Heart left ventricle (tissue), 16 donors: ENCODE results near the gene VEGFA. TPM values are rescaled to one million over a fixed set of nuclear protein-coding genes. Genes with fewer than 3 reads are reported as not detected.

Experiments used
- ATAC-seq, 4 donors: fragments of 200-7000 bp; cut with Tn5 transposase; one replicate each; pipeline ENCODE4 v1.9.1; 2020 to 2022; ENCODE audit warnings: moderate library complexity in 4 of 4, mild to moderate bottlenecking in 3 of 4, moderate number of reproducible peaks in 1 of 4
- DNase-seq, 5 donors: peaks; one replicate each; pipeline ENCODE4 v3.0.0-alpha.2; 2020
- H3K27ac ChIP-seq, 12 donors: fragments of 200-600 bp; sonication (generic) in 4 of 12; one replicate each; pipeline versions ENCODE4 v1.5.0 to v1.8.0; 2016 to 2022; ENCODE audit warnings: mild to moderate bottlenecking in 2 of 12
- H3K27me3 ChIP-seq, 9 donors: fragments of 200-600 bp; sonication (generic) in 2 of 9; one replicate each; pipeline versions ENCODE4 v1.5.1 to v1.8.0; 2016 to 2022; ENCODE audit warnings: mild to moderate bottlenecking in 3 of 9
- H3K36me3 ChIP-seq, 9 donors: fragments of 200-600 bp; sonication (generic) in 2 of 9; one replicate each; pipeline versions ENCODE4 v1.5.0 to v1.8.0; 2018 to 2022; ENCODE audit warnings: mild to moderate bottlenecking in 2 of 9
- H3K4me1 ChIP-seq, 12 donors: fragments of 200-600 bp; sonication (generic) in 4 of 12; one replicate each; pipeline versions ENCODE4 v1.5.0 to v1.8.0; 2016 to 2022; ENCODE audit warnings: mild to moderate bottlenecking in 3 of 12
- H3K4me3 ChIP-seq, 12 donors: fragments of 200-600 bp; sonication (generic) in 4 of 12; one replicate each; pipeline versions ENCODE4 v1.5.0 to v1.8.0; 2017 to 2022; ENCODE audit warnings: mild to moderate bottlenecking in 9 of 12, moderate library complexity in 4 of 12
- H3K9me3 ChIP-seq, 12 donors: fragments of 200-600 bp; sonication (generic) in 4 of 12; one replicate each; pipeline versions ENCODE4 v1.5.0 to v1.8.0; 2016 to 2022; ENCODE audit warnings: mild to moderate bottlenecking in 1 of 12
- CTCF ChIP-seq, 12 donors: fragments of 200-600 bp; sonication (generic) in 4 of 12; IDR thresholded peaks; one replicate each; pipeline versions ENCODE4 v1.5.0 to v1.8.0; 2018 to 2022; ENCODE audit warnings: antibody characterized with exemption in 12 of 12, mild to moderate bottlenecking in 5 of 12
- POLR2A ChIP-seq, 2 donors: fragments of 450-650 bp; IDR thresholded peaks; one replicate each; pipeline ENCODE4 v1.6.1; 2017; ENCODE audit warnings: antibody characterized with exemption in 2 of 2, mild to moderate bottlenecking in 2 of 2, moderate library complexity in 2 of 2
- WGBS, 4 donors: extraction: QIAGEN DNeasy Blood & Tissue Kit in 2 of 4; methylation state at CpG; one replicate each; pipeline versions ENCODE4 v1.1.5 to v1.1.7; 2013 to 2018; 5-methylcytosine and 5-hydroxymethylcytosine counted together
- intact Hi-C, 10 donors: fragments of 100-400 bp; cut with DNase I; formaldehyde crosslinking; loops; one replicate each; pipeline versions ENCODE4 v1.11.1 to v1.14.2; 2022
- polyA plus RNA-seq, 2 donors: library from polyadenylated mRNA; stranded (reverse); fragments of 200-250 nt; gene quantifications; one replicate each; pipeline ENCODE4 v1.2.3, GENCODE V29; 2013
- total RNA-seq, 9 donors: library from RNA; depleted of rRNA in 2 of 9; stranded (reverse); fragments of >200 nt in 2 of 9; fragmentation: NEBNext Ultra II Directional in 3 of 9; extraction: Animal tissue kit (Norgen Biotek cat#: 25700) in 3 of 9; gene quantifications; one replicate each; pipeline versions ENCODE4 v1.1.0 to v1.2.4, GENCODE V29; 2016 to 2023
- donor health status: ischemic (EF 13 %, LVEDD 7.1; RV severe dilation, severe dysfunction).
- donor health status: healthy with polysubstance abuse.
- donor health status: DM: no; HTN: yes; CAD: no.
- donor health status: DM: no; HTN: no; CAD: no.
- donor health status: ischemic (EF 25% LVEDD 6.9; RV normal size, moderate dysfunction).
- donor health status: ischemic (EF 25% LVEDD 5.7; RV mildly dilated, moderate dysfunction).
- donor health status: healthy.
- donor health status: DM: yes; HTN: yes; CAD: no.
- donor health status: ischemic (EF 35%, LVEDD 5.7; RV mildly dilated, moderate dysfunction).
- donor health status: nonischemic (EF 11% LVEDD 7.7; RV severe dilation, severe dysfunction).
- donor health status: DM: yes; HTN: yes; CAD: no.
- donor health status: PGD.
- donor health status: ischemic (EF 29% LVEDD 5.4; RV normal size, mild dysfunction).
- donor health status: nonischemic (EF 23%, LVEDD 6.1; RV moderate dilation, normal function).

VEGFA gene
- total and polyA plus RNA-seq, 11 donors = 83.0 to 254 (median 171) TPM

GRCh38 chr6:43834528-43835155 lies 64.6 kb downstream of the VEGFA start:
- Histone ChIP-seq H3K27ac (no peak overlapping the region), H3K9me3 (no peaks in the 10 kb centered on the region), H3K27me3 (no peaks in the 10 kb centered on the region), H3K4me3 (no peak overlapping the region), H3K36me3 (no peaks in the 10 kb centered on the region), H3K4me1 (peaks cover 0 to 16% (median 2%) of the 10 kb centered on the region in 12 donors)
- WGBS, 4 donors = 85 to 89% (median 86%) methylated on average over 4 to 5 of the region's 5 CpGs
- intact Hi-C loops = loop anchor here in 4 of 10 donors (5.0 to 10.0 kb wide), 6 partner anchors 57 to 170 kb away; partner anchors contain the start of gene VEGFA (in 1 of the 4)
- DNase-seq = no peak
- TF ChIP-seq POLR2A (IDR thresholded peaks at IDR 0.05) (no peak), CTCF (IDR thresholded peaks at IDR 0.05) (no peak)
- ATAC-seq = no peak

GRCh38 chr6:43835872-43836419 lies 65.9 kb downstream of the VEGFA start:
- H3K36me3 ChIP-seq = no peaks in the 10 kb centered on the region
- H3K4me3 ChIP-seq = no peak overlapping the region
- WGBS, 4 donors = 86 to 88% (median 87%) methylated on average over 8 of the region's 8 CpGs
- H3K27ac ChIP-seq = no peak overlapping the region
- no peaks in the 10 kb centered on the region for H3K9me3 ChIP-seq
- H3K4me1 ChIP-seq = peaks cover 0 to 16% (median 2%) of the 10 kb centered on the region in 12 donors
- intact Hi-C loops = loop anchor here in 4 of 10 donors (5.0 to 10.0 kb wide), 6 partner anchors 59 to 171 kb away; partner anchors contain the start of gene VEGFA (in 1 of the 4)
- DNase-seq (no peak), ATAC-seq (no peak)
- no peaks in the 10 kb centered on the region for H3K27me3 ChIP-seq
- TF ChIP-seq POLR2A (IDR thresholded peaks at IDR 0.05) = no peak
- TF ChIP-seq CTCF (IDR thresholded peaks at IDR 0.05) = no peak

Other genes starting within 250 kb of the VEGFA start
- 10 to 100 TPM; 11.8 to 22.4 (median 17.2) TPM for gene XPO5, start 194.2 kb upstream of the VEGFA start, total RNA-seq
- gene XPO5, start 194.2 kb upstream of the VEGFA start, polyA plus RNA-seq = 10 to 100 TPM in 1 of 2 donors, 1 to 10 TPM in 1; 6.0 to 12.7 TPM
- gene POLH, start 194.0 kb upstream of the VEGFA start, total RNA-seq = 10 to 100 TPM in 5 of 9 donors, 1 to 10 TPM in 4; 5.5 to 12.2 (median 10.1) TPM
- 1 to 10 TPM; 2.3 to 3.2 TPM for gene POLH, start 194.0 kb upstream of the VEGFA start, polyA plus RNA-seq
- 10 to 100 TPM; 16.6 to 37.1 (median 26.1) TPM for gene GTPBP2, start 140.9 kb upstream of the VEGFA start, total RNA-seq
- gene GTPBP2, start 140.9 kb upstream of the VEGFA start, polyA plus RNA-seq = 10 to 100 TPM; 24.1 to 37.0 TPM
- gene MAD2L1BP, start 134.4 kb upstream of the VEGFA start, total RNA-seq = 10 to 100 TPM; 24.5 to 33.7 (median 26.6) TPM
- 10 to 100 TPM; 19.8 to 38.6 TPM for gene MAD2L1BP, start 134.4 kb upstream of the VEGFA start, polyA plus RNA-seq
- gene RSPH9, start 125.2 kb upstream of the VEGFA start, total RNA-seq = under 1 TPM in 6 of 9 donors, not detected in 3; 0.09 to 0.18 (median 0.14) TPM
- under 1 TPM; 0.29 to 0.50 TPM for gene RSPH9, start 125.2 kb upstream of the VEGFA start, polyA plus RNA-seq
- gene MRPS18A, start 82.4 kb upstream of the VEGFA start, total RNA-seq = 10 to 100 TPM; 37.4 to 66.1 (median 39.1) TPM
- 100 to 1,000 TPM in 1 of 2 donors, 10 to 100 TPM in 1; 55.3 to 105 TPM for gene MRPS18A, start 82.4 kb upstream of the VEGFA start, polyA plus RNA-seq